ENCODE measurements around the gene SLC39A11. TPM values are rescaled to one million over a fixed set of nuclear protein-coding genes. Genes with fewer than 3 reads are reported as not detected.

SLC39A11 gene
- total RNA-seq, 4 donors from 2014 or later: 55.1 to 123 (median 97.0) TPM

DNA sequence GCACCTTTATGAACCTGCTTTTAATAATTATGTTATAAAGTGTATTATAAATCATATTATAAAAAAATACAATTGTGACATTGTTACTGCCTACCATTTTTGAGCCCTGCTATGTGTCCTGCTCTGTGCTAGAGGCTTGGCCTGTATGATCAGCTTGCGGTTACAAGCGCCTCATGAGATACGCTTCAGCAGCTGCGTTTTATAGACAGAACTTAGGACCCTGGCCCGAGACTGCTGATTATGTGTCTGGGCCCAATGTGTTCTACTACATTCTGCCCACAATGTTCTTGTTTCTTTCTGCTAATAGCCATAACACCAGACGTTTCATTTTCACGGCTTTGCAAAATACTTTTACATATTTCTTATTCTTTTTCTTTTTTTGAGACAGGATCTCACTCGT, 395.8 kb downstream of the SLC39A11 start:
- no peak overlapping the region for H3K27ac ChIP-seq
- WGBS, 2 donors: 92 to 95% methylated on average over 8 of the region's 8 CpGs
- no peaks in the 10 kb centered on the region for H3K27me3 ChIP-seq
- H3K4me3 ChIP-seq (replicated peaks in 1 of 3): no peak overlapping the region
- TF ChIP-seq, protein P1, sequence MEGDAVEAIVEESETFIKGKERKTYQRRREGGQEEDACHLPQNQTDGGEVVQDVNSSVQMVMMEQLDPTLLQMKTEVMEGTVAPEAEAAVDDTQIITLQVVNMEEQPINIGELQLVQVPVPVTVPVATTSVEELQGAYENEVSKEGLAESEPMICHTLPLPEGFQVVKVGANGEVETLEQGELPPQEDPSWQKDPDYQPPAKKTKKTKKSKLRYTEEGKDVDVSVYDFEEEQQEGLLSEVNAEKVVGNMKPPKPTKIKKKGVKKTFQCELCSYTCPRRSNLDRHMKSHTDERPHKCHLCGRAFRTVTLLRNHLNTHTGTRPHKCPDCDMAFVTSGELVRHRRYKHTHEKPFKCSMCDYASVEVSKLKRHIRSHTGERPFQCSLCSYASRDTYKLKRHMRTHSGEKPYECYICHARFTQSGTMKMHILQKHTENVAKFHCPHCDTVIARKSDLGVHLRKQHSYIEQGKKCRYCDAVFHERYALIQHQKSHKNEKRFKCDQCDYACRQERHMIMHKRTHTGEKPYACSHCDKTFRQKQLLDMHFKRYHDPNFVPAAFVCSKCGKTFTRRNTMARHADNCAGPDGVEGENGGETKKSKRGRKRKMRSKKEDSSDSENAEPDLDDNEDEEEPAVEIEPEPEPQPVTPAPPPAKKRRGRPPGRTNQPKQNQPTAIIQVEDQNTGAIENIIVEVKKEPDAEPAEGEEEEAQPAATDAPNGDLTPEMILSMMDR (IDR thresholded peaks at IDR 0.05): no peak
- TF ChIP-seq POLR2A (IDR thresholded peaks at IDR 0.05): no peak
- H3K9me3 ChIP-seq: no peaks in the 10 kb centered on the region
- no peaks in the 10 kb centered on the region for H3K4me1 ChIP-seq
- DNase-seq: no peak
- H3K36me3 ChIP-seq: no peaks in the 10 kb centered on the region
- intact Hi-C loops (cut with DNase I): no loop called here

DNA sequence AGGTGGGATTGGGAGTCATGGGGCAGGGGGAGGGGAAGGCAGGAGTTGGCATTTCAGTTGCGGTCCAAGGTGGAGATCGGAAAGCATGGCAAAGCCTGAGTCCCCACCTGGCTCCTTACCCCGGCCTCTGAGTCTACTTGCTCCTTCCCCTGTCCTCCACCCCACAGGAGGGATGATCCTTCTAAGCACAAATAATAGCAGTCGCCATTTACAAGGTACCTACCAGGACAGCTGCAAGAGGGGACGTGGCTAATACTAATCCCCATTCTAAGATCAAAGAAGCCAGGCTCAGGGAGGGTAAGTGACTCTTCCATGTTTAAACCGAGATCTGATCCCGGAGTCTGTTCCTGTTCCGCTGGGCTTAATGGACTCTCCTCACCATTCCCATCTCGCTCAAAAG, 396.3 kb downstream of the SLC39A11 start:
- DNase-seq: no peak
- Histone ChIP-seq H3K4me1 (no peaks in the 10 kb centered on the region), H3K27ac (no peak overlapping the region), H3K36me3 (no peaks in the 10 kb centered on the region), H3K9me3 (no peaks in the 10 kb centered on the region), H3K27me3 (no peaks in the 10 kb centered on the region), H3K4me3 (replicated peaks in 1 of 3) (no peak overlapping the region)
- no peak for TF ChIP-seq POLR2A (IDR thresholded peaks at IDR 0.05)
- TF ChIP-seq, protein P1 (IDR thresholded peaks at IDR 0.05): no peak
- 93 to 96% methylated on average over 9 of the region's 9 CpGs for WGBS, 2 donors
- intact Hi-C loops (cut with DNase I): no loop called here

GRCh38 chr17:72693956-72694355, 398.5 kb downstream of the SLC39A11 start:
- TF ChIP-seq, protein P1 (IDR thresholded peaks at IDR 0.05): no peak
- no peak for TF ChIP-seq POLR2A (IDR thresholded peaks at IDR 0.05)
- Histone ChIP-seq H3K27me3 (no peaks in the 10 kb centered on the region), H3K27ac (no peak overlapping the region), H3K4me3 (replicated peaks in 1 of 3) (no peak overlapping the region), H3K9me3 (no peaks in the 10 kb centered on the region), H3K4me1 (no peaks in the 10 kb centered on the region), H3K36me3 (no peaks in the 10 kb centered on the region)
- no peak for DNase-seq
- 95 to 100% methylated on average over 3 to 4 of the region's 4 CpGs for WGBS, 2 donors
- intact Hi-C loops (cut with DNase I): no loop called here

- intact Hi-C loops (cut with DNase I): no loop called here
- WGBS, 2 donors: 91 to 96% methylated on average over 15 of the region's 15 CpGs
- Histone ChIP-seq H3K27ac (no peak overlapping the region), H3K27me3 (no peaks in the 10 kb centered on the region), H3K4me3 (replicated peaks in 1 of 3) (no peak overlapping the region), H3K4me1 (no peaks in the 10 kb centered on the region), H3K36me3 (no peaks in the 10 kb centered on the region), H3K9me3 (no peaks in the 10 kb centered on the region)
- no peak for DNase-seq
- TF ChIP-seq POLR2A (IDR thresholded peaks at IDR 0.05): no peak
- TF ChIP-seq, protein P1 (IDR thresholded peaks at IDR 0.05): no peak
These were observed 399.2 kb downstream of the SLC39A11 start for GRCh38 chr17:72693151-72693878.

DNA sequence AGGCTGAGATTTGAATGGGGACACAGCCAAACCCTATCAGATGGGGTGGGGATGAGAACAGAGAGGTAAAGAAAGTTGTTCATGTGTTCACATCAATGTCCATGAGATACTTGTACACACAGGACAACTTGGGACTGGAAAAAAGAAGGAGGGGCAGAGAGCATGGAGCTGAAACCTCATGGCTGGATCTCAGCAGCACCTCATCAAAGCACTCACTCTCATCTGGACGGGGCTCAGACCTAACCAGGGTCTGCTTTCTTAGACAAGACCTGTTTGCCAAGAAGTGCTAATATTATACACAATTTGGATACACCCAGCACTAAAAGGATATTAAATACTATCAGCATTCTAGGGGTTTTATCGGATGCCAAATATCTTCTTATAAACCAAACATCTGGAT, 399.8 kb downstream of the SLC39A11 start:
- no peak overlapping the region for H3K4me3 ChIP-seq (replicated peaks in 1 of 3)
- 76 to 83% methylated on average over 2 of the region's 2 CpGs for WGBS, 2 donors
- no peak for DNase-seq
- no peaks in the 10 kb centered on the region for H3K9me3 ChIP-seq
- H3K36me3 ChIP-seq: no peaks in the 10 kb centered on the region
- H3K4me1 ChIP-seq: no peaks in the 10 kb centered on the region
- intact Hi-C loops (cut with DNase I): no loop called here
- no peaks in the 10 kb centered on the region for H3K27me3 ChIP-seq
- TF ChIP-seq POLR2A (IDR thresholded peaks at IDR 0.05): no peak
- TF ChIP-seq, protein P1 (IDR thresholded peaks at IDR 0.05): no peak
- no peak overlapping the region for H3K27ac ChIP-seq

Data from thyroid gland (tissue), 4 donors.